Measurements from ENCODE around the gene MON1A.
A peak's percentile ranks its signal among the peaks of the same experiment; 100 is the strongest.
"Not testable (repeated sequence)": the region's sequence is repeated elsewhere in the genome, so short reads cannot be mapped to it uniquely, and the experiment has no call there.

MON1A gene

GRCh38 chr3:49955636-49956035 lies 26.0 kb upstream of the MON1A start:
- TF ChIP-seq CTCF (IDR thresholded peaks at IDR 0.05; ENCODE audit: low read depth, low read length), result no peak
- DNase-seq (ENCODE audit: extremely low read depth, low read depth), result no peak

GRCh38 chr3:49952924-49953323 lies 23.3 kb upstream of the MON1A start:
- DNase-seq (ENCODE audit: extremely low read depth, low read depth), result no peak
- TF ChIP-seq CTCF (IDR thresholded peaks at IDR 0.05; ENCODE audit: low read depth, low read length), result no peak

GRCh38 chr3:49942651-49943050 lies 13.0 kb upstream of the MON1A start:
- TF ChIP-seq CTCF (IDR thresholded peaks at IDR 0.05; ENCODE audit: low read depth, low read length), result no peak
- no peak for DNase-seq (ENCODE audit: extremely low read depth, low read depth)

GRCh38 chr3:49940667-49941249 lies 11.1 kb upstream of the MON1A start:
- TF ChIP-seq CTCF (IDR thresholded peaks at IDR 0.05; ENCODE audit: low read depth, low read length), result no peak
- no peak for DNase-seq (ENCODE audit: extremely low read depth, low read depth)

GRCh38 chr3:49939858-49940666 lies 10.5 kb upstream of the MON1A start, which contains the start of gene RBM6:
Gene RBM6 (plus strand): TSS chr3:49940150. CDS start chr3:49962642, 22,492 bp downstream.
- peak; percentile 94 for DNase-seq (ENCODE audit: extremely low read depth, low read depth)

GRCh38 chr3:49937090-49937489 lies 7.5 kb upstream of the MON1A start:
- no peak for DNase-seq (ENCODE audit: extremely low read depth, low read depth)

More at GRCh38 chr3:49939858-49940666, 10.5 kb upstream of the MON1A start, which contains the start of gene RBM6:
- TF ChIP-seq CTCF (IDR thresholded peaks at IDR 0.05; ENCODE audit: low read depth, low read length), result no peak; the same call in 1 of the 2 replicates

GRCh38 chr3:49932281-49932680 lies 2.7 kb upstream of the MON1A start:
- DNase-seq (ENCODE audit: extremely low read depth, low read depth), result not testable (repeated sequence)

More at GRCh38 chr3:49937090-49937489, 7.5 kb upstream of the MON1A start:
- no peak for TF ChIP-seq CTCF (IDR thresholded peaks at IDR 0.05; ENCODE audit: low read depth, low read length)
